Effector memory CD4-positive, alpha-beta T cell (primary cell): Measurements from ENCODE around the gene MAPRE3.
"Not testable (repeated sequence)": the region's sequence is repeated elsewhere in the genome, so short reads cannot be mapped to it uniquely, and the experiment has no call there.

ENCODE experiments used
- DNase-seq, 3 donors: peaks; one replicate each; pipeline ENCODE4 v3.0.0-alpha.2; 2020
- H3K27ac ChIP-seq: 2 replicates; pipeline ENCODE4 v1.7.0; 2013; ENCODE audit warnings: mild to moderate bottlenecking, low read length, moderate library complexity; ENCODE audit not compliant: insufficient read depth, poor library complexity, severe bottlenecking
- H3K27me3 ChIP-seq: replicated peaks from 2 replicates; pipeline ENCODE4 v1.7.0; 2013; ENCODE audit warnings: mild to moderate bottlenecking, low read length; ENCODE audit not compliant: insufficient read depth, control insufficient read depth, poor library complexity, severe bottlenecking
- H3K36me3 ChIP-seq: 2 replicates; pipeline ENCODE4 v1.7.0; 2013; ENCODE audit warnings: mild to moderate bottlenecking, low read length, moderate library complexity; ENCODE audit not compliant: control insufficient read depth, insufficient read depth
- H3K4me1 ChIP-seq: 2 replicates; pipeline ENCODE4 v1.7.0; 2013; ENCODE audit warnings: low read length, mild to moderate bottlenecking; ENCODE audit not compliant: control insufficient read depth, insufficient read depth, poor library complexity, severe bottlenecking
- H3K4me3 ChIP-seq: 2 replicates; pipeline ENCODE4 v1.7.0; 2013; ENCODE audit warnings: low read length, low read depth, mild to moderate bottlenecking; ENCODE audit not compliant: insufficient read depth, poor library complexity, severe bottlenecking
- H3K9me3 ChIP-seq: 2 replicates; pipeline ENCODE4 v1.7.0; 2013; ENCODE audit warnings: mild to moderate bottlenecking, low read length, moderate library complexity; ENCODE audit not compliant: control insufficient read depth

Gene MAPRE3

GRCh38 chr2:27072920-27073319, 102.5 kb downstream of the MAPRE3 start:
- Histone ChIP-seq H3K36me3 (peaks cover 10% of the 10 kb centered on the region), H3K27me3 (no peaks in the 10 kb centered on the region), H3K4me3 (no peak overlapping the region), H3K27ac (no peak overlapping the region), H3K9me3 (no peaks in the 10 kb centered on the region), H3K4me1 (peaks cover 31% of the 10 kb centered on the region)
- no peak for DNase-seq

- H3K36me3 ChIP-seq = peaks cover 8% of the 10 kb centered on the region
- H3K27ac ChIP-seq = no peak overlapping the region
- no peaks in the 10 kb centered on the region for H3K27me3 ChIP-seq
- H3K4me1 ChIP-seq = peaks cover 31% of the 10 kb centered on the region
- DNase-seq = no peak
- no peak overlapping the region for H3K4me3 ChIP-seq
- H3K9me3 ChIP-seq = no peaks in the 10 kb centered on the region
Observed at GRCh38 chr2:27073782-27074181, 103.3 kb downstream of the MAPRE3 start.

- H3K9me3 ChIP-seq = no peaks in the 10 kb centered on the region
- H3K27me3 ChIP-seq = no peaks in the 10 kb centered on the region
- H3K4me3 ChIP-seq = no peak overlapping the region
- peak overlapping the region; percentile 18 for H3K27ac ChIP-seq
- H3K4me1 ChIP-seq = peaks cover 27% of the 10 kb centered on the region
- peak; percentile 19 to 43 (median 26) for DNase-seq
- no peaks in the 10 kb centered on the region for H3K36me3 ChIP-seq
Observed at GRCh38 chr2:27074738-27075565, 104.5 kb downstream of the MAPRE3 start.

GRCh38 chr2:27075566-27075871, 105.1 kb downstream of the MAPRE3 start:
- not testable (repeated sequence) for H3K27me3 ChIP-seq, H3K4me3 ChIP-seq, DNase-seq, H3K27ac ChIP-seq, H3K36me3 ChIP-seq, H3K9me3 ChIP-seq
- peaks cover 21% of the 10 kb centered on the region for H3K4me1 ChIP-seq

- H3K4me3 ChIP-seq = no peak overlapping the region
- no peak overlapping the region for H3K27ac ChIP-seq
- DNase-seq = no peak
- H3K27me3 ChIP-seq = no peaks in the 10 kb centered on the region
- no peaks in the 10 kb centered on the region for H3K9me3 ChIP-seq
- peaks cover 21% of the 10 kb centered on the region for H3K4me1 ChIP-seq
- no peaks in the 10 kb centered on the region for H3K36me3 ChIP-seq
Observed at GRCh38 chr2:27076323-27076722, 105.9 kb downstream of the MAPRE3 start.
